Measurements from ENCODE around the gene CHRNG. TPM values are rescaled to one million over a fixed set of nuclear protein-coding genes. Genes with fewer than 3 reads are reported as not detected.

Gene CHRNG, protein sequence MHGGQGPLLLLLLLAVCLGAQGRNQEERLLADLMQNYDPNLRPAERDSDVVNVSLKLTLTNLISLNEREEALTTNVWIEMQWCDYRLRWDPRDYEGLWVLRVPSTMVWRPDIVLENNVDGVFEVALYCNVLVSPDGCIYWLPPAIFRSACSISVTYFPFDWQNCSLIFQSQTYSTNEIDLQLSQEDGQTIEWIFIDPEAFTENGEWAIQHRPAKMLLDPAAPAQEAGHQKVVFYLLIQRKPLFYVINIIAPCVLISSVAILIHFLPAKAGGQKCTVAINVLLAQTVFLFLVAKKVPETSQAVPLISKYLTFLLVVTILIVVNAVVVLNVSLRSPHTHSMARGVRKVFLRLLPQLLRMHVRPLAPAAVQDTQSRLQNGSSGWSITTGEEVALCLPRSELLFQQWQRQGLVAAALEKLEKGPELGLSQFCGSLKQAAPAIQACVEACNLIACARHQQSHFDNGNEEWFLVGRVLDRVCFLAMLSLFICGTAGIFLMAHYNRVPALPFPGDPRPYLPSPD
- total RNA-seq: not detected

- DNase-seq (ENCODE audit: low spot score) (no peak), ATAC-seq (no peak)
Measured at GRCh38 chr2:232539298-232540231, at the start of gene CHRNG. Gene CHRNG, plus strand, starts transcription at chr2:232539692. Its CDS starts 56 bp downstream, at chr2:232539748.

DNA sequence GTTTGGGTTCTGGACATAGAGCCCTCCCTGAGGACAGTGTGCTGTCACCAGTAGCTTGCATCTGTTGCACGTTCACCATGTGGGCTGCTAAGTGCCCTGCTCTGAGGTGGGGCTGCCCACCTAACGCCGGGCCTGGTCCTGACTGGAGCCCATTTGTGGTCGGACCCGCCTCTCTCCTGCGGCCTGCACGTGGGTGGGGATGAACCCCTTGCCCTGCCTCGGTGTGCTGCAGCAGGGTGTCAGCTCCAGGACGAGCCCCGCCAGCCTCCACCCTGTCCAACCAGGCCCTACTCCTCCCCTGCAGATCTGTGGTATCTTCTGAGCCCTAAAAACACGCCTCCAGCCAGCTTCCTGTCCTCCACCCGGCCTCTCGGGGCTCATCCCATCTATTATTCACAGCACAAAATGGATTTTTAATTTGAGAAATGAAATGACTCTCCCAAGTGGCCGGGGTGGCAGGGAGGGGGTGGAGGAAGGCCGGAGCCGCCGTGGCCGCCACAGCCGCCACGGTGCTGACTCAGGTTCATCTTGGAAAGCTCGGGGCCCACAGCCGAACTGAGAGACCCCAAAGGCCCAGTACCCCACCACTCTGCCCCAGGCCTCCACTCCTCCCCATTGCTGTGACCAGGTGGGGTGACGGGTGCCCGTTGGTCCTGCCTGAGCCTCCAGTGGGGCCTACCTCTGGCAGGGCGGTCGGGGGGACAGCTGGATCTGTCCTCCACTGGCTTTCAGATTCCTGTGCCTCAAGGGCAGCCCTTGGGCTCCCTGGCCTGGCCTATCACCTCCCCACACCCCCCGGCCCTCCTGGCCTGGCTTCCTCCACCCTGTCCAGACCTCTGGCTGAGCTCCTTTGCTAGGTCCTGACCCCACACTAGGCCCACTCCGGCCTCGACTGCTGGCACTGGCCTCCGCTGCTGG lies 49.0 kb upstream of the CHRNG start:
- DNase-seq (ENCODE audit: low spot score) (no peak), ATAC-seq (no peak)

DNA sequence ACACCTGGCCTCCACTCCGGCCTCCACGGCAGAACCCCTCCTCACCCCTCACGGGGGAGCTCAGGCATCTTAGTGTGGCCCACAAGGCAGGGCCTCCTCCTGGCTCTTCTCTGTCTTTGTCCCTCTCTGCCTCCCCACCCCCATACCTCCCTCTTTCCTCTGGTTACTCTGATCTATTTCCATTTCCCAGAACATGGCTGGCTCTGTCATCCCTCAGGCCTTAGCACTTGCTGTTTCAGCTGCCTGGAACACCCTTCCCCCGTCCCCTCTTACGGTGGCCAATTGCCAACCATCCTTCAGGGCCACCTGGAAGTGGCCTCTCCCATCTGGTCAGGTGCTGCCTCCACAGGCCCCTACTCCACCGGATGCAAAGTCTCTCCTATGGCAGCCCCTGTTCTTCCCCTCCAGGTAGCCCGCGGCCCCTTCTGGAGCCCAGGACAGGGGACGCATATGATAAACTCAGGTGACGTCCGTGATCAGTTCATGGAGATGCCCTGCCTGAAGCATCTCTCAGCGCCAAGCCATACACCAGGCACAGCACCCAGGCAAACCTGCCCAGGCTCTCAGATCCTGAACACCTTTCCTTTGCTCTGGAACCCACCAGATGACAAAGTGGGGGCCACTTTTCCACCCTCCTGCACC lies 48.2 kb upstream of the CHRNG start:
- no peak for ATAC-seq
- DNase-seq (ENCODE audit: low spot score): no peak

DNA sequence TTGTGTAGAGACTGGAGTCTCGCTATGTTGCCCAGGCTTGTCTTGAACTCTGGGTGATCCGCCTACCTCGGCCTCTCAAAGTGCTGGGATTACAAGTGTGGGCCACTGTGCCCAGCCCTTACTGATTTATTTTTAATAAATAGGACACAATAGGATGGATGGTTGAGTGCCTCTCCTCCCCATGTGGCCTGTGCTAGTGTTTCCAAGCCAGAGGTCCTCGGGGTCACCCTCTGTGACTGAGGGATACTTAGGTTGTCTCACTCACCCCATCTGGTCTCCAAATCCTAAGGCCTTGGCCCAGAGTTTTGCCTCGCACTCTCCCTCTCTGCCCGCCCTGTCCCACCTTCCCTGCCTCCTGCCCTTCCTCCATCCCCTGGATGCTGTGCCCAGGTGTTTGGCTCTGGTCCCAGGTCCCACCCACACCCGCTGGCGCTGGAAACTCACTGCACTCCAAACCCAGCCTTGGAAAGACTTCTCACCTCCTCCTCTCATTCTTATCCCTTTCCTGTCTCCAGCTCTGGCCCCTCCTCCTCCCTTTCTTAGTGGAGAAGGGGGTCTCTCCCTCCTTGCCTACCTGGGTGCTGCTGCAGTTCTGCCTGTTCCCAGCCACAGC lies 47.1 kb upstream of the CHRNG start:
- no peak for ATAC-seq
- no peak for DNase-seq (ENCODE audit: low spot score)

DNA sequence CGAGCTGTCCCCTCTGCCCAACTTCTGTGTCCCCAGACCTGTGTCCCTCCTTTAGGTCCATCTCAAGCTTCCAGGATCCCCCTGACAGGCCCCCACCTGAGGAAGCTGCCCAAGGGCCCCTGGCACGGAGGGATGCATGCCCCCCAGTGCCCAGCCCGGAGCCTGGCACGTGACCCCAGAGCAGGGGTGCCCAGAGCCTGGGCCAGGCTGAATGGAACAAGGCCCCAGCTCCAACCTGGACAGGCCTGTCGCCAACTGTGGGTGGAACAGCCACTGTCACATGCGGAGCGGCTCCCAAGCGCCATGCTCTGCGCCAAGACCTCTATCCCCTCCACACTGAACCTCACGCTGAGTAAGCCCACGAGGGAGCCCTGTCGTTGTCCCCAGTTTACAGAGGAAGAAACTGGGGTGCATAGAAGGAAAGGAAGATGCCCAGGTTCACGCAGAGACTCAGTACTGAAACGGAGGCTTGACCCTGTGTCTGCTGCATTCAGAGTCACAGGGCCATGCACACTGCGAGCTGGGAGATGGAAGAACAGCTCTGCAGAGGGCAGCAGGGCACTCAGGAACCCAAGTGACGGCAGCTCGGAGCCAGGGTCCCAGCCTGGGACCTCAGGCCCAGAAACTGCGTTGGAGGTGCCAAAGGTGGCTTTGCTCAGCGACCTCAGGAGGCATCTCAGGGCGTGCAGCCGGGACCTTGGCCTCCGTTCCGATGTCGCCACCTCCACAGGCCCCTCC lies 46.4 kb upstream of the CHRNG start:
- no peak for DNase-seq (ENCODE audit: low spot score)
- no peak for ATAC-seq

- no peak for ATAC-seq
Measured at GRCh38 chr2:232493701-232494474, 45.6 kb upstream of the CHRNG start.

GRCh38 chr2:232494542-232494941 lies 45.0 kb upstream of the CHRNG start:
- ATAC-seq (no peak), DNase-seq (ENCODE audit: low spot score) (no peak)

More at GRCh38 chr2:232493701-232494474, 45.6 kb upstream of the CHRNG start:
- no peak for DNase-seq (ENCODE audit: low spot score)

DNA sequence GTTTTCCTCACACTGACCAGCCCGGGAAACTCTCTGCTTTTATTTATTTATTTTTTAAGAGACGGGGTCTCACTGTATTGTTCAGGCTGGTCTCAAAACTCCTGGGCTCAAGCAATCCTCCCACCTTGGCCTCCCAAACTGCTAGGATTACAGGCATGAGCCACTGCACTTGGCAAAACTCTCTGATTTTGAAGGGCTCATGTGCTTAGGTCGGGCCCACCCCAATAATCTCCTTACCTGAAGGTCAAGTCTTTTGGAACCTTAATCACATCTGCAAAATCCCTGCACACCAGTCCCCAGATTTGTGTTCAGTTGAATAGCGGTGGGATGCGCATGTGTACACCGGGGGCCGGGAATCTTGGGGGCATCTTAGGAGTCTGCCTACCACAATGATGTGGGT lies 44.2 kb upstream of the CHRNG start:
- ATAC-seq (no peak), DNase-seq (ENCODE audit: low spot score) (no peak)

GRCh38 chr2:232496501-232497270 lies 42.8 kb upstream of the CHRNG start:
- DNase-seq (ENCODE audit: low spot score) (no peak), ATAC-seq (no peak)

GRCh38 chr2:232497348-232497747 lies 42.1 kb upstream of the CHRNG start:
- ATAC-seq (no peak), DNase-seq (ENCODE audit: low spot score) (no peak)

GRCh38 chr2:232498452-232498851 lies 41.0 kb upstream of the CHRNG start:
- DNase-seq (ENCODE audit: low spot score) (no peak), ATAC-seq (no peak)

DNA sequence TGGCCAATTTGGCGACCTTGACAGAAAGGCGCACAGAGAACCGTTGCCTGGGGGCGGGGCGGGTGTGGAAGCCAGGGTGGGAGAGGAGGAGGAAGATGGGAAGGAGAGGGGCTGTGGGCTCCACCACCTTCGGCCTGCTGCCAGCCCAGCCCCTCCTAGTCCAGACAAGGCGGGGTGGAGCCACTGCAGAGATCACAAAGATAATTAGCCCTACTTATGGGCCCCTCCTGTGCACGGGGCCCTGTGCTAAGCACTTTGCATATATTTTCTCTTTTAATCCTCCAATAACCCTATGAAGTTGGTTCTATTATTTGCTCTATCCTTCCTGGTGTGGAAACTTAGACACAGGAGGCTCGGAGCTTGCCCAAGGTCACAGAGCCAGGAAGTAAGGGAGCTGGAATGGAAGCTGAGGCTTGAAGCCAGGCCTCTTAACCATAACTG lies 38.1 kb upstream of the CHRNG start:
- no peak for ATAC-seq
- no peak for DNase-seq (ENCODE audit: low spot score)

DNA sequence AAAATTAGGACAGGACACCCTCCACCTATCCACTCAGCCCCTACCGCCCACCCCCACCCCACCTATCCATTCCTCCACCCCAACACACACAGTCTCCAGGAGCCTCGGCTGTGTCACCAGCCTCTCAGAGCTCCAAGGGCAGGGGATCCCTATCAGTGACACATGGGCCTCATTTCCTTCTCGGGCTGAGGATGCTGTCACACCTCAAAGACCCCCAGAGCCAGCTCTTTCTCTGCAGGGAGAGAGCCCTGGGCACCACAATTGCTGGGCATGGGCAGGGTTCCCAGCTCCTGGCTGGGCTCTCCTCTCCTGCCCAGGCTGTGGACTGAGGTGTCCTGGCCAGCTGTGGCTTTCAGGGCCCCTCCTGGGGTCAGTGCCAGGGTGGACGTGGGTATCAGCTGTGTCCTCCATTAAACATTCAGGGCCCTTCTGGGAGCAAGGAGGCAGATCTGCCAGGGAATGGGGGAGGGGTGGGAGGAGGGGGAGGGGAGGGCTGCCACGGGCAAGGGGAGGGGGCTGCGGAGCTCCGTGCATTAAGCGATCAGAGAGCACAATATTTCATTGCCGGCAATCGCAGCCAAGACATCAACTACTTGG lies 37.6 kb upstream of the CHRNG start:
- DNase-seq (ENCODE audit: low spot score): no peak
- ATAC-seq: no peak

GRCh38 chr2:232502511-232502910 lies 37.0 kb upstream of the CHRNG start:
- DNase-seq (ENCODE audit: low spot score) (no peak), ATAC-seq (no peak)

- peak; percentile 62 for ATAC-seq
Measured at GRCh38 chr2:232502911-232503808, 36.3 kb upstream of the CHRNG start.

GRCh38 chr2:232503809-232504323 lies 35.6 kb upstream of the CHRNG start:
- ATAC-seq: no peak

More at GRCh38 chr2:232502911-232503808, 36.3 kb upstream of the CHRNG start:
- peak; percentile 52 for DNase-seq (ENCODE audit: low spot score)

More at GRCh38 chr2:232503809-232504323, 35.6 kb upstream of the CHRNG start:
- DNase-seq (ENCODE audit: low spot score): no peak

Data from left lobe of liver (tissue), 2 donors.